Thyroid gland (tissue), 4 donors: ENCODE measurements around the gene C20orf173.

Experiments
- CTCF ChIP-seq, 6 experiments: fragments of 200-600 bp in 3 of 6; fragments of 450-650 bp in 3 of 6; sonication (generic) in 3 of 6; IDR thresholded peaks; one replicate each; pipeline ENCODE4 v1.5.1; 2016 to 2019; ENCODE audit warnings: antibody characterized with exemption in 6 of 6, mild to moderate bottlenecking in 2 of 6, inconsistent platforms in 1 of 6, moderate library complexity in 1 of 6
- POLR2A ChIP-seq, 2 donors: fragments of 450-650 bp; IDR thresholded peaks; one replicate each; pipeline ENCODE4 v1.6.1; 2017; ENCODE audit warnings: antibody characterized with exemption in 2 of 2, mild to moderate bottlenecking in 2 of 2, moderate library complexity in 1 of 2

- TF ChIP-seq POLR2A (IDR thresholded peaks at IDR 0.05) (no peak), CTCF (IDR thresholded peaks at IDR 0.05) (no peak)
Measured at GRCh38 chr20:35547329-35547728, 17.9 kb upstream of the C20orf173 start.
